ENCODE results near the gene ADRA2A.

Gene ADRA2A

GRCh38 chr10:111082102-111082975, 5.5 kb downstream of the ADRA2A start:
- H3K4me3 ChIP-seq (ENCODE audit: low read depth, low read length): no peak overlapping the region
- DNase-seq (ENCODE audit: low read depth): no peak
- TF ChIP-seq CTCF (IDR thresholded peaks at IDR 0.05; ENCODE audit: control insufficient read depth, extremely low read depth, insufficient read depth): no peak

DNA sequence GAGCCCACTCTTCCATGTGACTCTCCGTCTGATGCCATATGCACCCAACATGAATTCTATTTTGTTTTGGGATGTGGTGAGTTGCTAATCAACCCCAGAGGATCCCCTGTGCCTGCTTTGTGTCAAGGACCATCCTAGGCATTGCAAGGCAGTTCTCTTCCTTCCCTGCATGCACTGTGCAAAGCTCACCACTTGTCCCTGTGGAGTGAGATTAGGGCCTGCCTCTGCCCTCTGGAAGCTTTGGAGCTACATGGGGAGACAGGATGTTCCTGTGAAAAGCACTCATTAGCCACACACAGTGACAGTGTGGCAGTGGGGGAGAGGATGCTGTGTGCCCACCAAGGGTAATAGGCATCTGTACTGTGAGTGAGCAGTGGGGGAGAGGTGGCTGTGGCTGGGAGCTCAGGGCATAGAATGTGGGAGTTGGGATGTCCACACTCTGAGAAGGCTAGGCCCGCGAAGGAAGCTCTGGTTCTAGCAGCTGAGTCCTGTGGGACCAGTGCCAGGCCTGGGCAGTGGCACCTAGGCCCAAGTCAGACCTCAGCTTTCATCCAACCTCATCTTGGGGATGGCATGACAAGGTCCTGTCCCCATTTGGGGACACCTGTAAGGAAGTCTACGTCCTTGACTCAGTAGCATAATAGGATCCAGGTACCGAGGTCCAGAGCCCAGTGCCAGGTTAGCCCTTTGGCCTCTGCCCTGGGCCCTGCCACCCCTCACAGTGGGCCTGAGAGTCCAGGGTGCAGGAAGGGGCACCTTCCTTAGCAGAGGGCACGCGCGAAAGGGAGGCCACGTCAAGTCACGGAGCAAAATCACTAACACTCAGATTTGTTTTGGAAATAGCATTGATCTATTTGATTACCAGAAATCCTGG, 6.6 kb downstream of the ADRA2A start:
- H3K4me3 ChIP-seq (ENCODE audit: low read depth, low read length): no peak overlapping the region
- no peak for DNase-seq (ENCODE audit: low read depth)
- no peak for TF ChIP-seq CTCF (IDR thresholded peaks at IDR 0.05; ENCODE audit: control insufficient read depth, extremely low read depth, insufficient read depth)

GRCh38 chr10:111084366-111085255, 7.8 kb downstream of the ADRA2A start:
- TF ChIP-seq CTCF (IDR thresholded peaks at IDR 0.05; ENCODE audit: control insufficient read depth, extremely low read depth, insufficient read depth): no peak
- no peak for DNase-seq (ENCODE audit: low read depth)
- H3K4me3 ChIP-seq (ENCODE audit: low read depth, low read length): no peak overlapping the region

GRCh38 chr10:111085690-111086353, 9.0 kb downstream of the ADRA2A start:
- no peak overlapping the region for H3K4me3 ChIP-seq (ENCODE audit: low read depth, low read length)
- TF ChIP-seq CTCF (IDR thresholded peaks at IDR 0.05; ENCODE audit: control insufficient read depth, extremely low read depth, insufficient read depth): no peak
- DNase-seq (ENCODE audit: low read depth): no peak

GRCh38 chr10:111086574-111086973, 9.7 kb downstream of the ADRA2A start:
- DNase-seq (ENCODE audit: low read depth): no peak
- TF ChIP-seq CTCF (IDR thresholded peaks at IDR 0.05; ENCODE audit: control insufficient read depth, extremely low read depth, insufficient read depth): no peak
- no peak overlapping the region for H3K4me3 ChIP-seq (ENCODE audit: low read depth, low read length)

DNA sequence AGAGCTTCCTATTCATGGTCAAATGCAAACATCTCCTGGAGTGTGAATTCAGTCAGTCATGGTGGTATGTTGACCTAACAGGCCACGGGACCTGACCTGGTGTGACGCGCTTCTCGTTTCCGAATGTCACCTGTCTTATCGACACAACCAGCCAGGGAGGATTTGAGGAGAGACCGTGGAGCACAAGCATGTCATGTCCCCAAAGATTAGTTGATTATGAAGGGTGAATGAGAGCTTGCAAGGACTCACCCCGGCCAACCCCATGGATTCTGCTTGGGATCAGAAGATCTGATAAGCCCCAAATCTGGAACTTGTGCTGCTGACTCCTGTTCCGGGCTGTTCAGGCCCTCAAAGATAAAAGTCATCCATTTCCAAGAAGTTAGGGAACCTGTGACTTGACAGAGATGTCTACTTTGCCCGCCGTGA, 10.5 kb downstream of the ADRA2A start:
- no peak for DNase-seq (ENCODE audit: low read depth)
- no peak for TF ChIP-seq CTCF (IDR thresholded peaks at IDR 0.05; ENCODE audit: control insufficient read depth, extremely low read depth, insufficient read depth)
- no peak overlapping the region for H3K4me3 ChIP-seq (ENCODE audit: low read depth, low read length)
